GM21515 (cell line): ENCODE measurements around the gene LRRC17.

ENCODE experiments used
- ATAC-seq: cut with Tn5 transposase; IDR thresholded peaks from one replicate; pipeline ENCODE4 v1.9.1; 2021; ENCODE audit not compliant: unreplicated experiment

Gene LRRC17

GRCh38 chr7:102985176-102985783 is 72.5 kb downstream of the LRRC17 start:
- no peak for ATAC-seq

GRCh38 chr7:102988088-102988487 is 75.3 kb downstream of the LRRC17 start:
- ATAC-seq = no peak

DNA sequence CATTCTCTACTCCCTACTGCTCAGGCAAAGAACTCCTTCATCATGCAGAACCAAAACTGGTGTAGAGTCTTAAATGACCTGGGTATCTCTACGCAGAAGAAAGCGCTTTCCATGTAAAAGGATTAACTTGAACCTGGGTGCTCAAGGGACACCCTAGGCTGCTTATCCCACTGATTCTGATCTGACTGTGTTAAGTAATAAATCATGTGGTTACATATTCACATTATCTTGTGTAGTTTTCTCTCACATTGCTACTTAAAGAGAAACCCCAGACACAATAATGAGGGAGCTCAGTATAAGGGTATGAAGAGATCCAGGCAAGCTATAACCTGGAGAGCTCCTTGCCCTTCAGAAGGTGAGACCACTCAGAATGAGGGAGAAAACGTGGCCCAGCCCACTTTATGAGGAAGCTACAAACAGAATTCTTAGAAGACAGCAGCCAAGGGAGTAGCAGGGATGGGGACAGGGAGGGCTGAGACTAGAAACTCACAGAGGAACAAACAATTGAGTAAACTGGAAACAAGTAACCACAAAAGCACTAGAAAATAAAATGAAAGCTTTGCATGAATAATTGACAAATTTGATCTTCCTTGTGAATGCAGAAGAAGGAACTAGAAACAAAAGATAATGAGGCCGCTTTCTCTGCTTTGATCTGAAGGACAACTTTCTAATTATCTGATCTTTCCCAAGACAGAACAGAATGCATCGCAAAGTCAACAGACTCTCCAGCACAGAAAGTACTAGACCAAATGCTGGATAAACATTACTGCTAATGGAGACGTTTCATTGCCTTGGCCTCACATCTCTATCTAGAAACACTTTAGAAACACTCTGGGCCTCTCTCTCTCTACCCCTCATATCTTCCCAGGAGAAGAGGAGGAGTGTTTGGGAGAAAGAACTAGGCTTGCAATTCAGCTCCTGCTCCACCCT is 76.1 kb downstream of the LRRC17 start:
- no peak for ATAC-seq

- ATAC-seq = no peak
Observed at GRCh38 chr7:102990642-102991041, 77.8 kb downstream of the LRRC17 start.

DNA sequence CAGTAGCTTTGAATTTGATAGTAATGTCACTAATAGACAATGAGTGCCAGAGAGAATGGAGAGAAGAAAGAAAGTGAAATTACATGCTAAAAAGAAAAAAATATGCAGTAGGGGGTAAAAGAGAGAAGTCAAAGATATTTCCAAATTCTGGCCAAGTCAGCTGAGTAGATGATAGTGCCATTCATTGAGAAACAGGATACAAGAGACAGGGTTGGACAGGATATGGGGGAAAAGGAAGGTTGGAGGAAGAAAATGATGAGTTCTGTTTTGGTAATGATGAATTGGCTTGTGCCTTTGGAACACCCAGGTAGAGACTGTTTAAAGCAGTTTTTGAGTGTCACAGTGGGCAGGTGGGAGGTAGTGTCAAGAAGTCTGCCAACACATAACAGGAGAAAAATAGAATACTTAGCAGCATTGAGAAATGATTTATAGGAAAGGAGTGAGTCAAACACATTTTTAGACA is 78.3 kb downstream of the LRRC17 start:
- ATAC-seq = no peak

DNA sequence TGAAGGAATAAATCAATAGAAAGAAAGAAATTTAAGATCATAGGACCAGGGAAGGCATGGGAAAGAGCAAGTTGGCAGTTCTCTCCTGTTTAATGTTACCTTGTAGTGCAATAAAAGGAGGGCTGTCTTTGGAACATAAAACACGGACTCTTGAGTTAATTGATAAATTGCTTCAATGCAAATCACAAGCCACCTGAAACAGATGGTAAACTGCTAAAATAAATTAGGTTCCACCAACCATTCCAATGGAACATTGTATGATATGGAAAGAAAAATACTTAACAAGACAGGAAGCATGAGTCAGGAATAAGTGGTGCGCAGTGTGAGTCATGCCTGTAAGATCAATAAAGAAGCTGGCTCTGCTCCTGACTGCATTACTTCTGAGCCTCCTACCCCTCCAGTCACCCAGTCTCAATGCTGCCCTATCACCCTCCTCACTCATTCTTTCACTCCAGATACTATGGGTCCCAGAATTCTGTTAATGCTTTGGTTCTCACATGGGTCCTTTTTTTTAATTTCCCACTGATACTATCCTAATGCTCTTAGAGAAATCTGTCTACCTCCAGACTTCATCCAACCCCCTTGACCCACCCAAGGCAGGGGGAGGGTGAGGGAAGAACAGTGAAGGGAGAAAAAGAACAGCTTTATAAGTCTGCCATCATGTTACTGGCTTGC is 78.9 kb downstream of the LRRC17 start:
- ATAC-seq = no peak

DNA sequence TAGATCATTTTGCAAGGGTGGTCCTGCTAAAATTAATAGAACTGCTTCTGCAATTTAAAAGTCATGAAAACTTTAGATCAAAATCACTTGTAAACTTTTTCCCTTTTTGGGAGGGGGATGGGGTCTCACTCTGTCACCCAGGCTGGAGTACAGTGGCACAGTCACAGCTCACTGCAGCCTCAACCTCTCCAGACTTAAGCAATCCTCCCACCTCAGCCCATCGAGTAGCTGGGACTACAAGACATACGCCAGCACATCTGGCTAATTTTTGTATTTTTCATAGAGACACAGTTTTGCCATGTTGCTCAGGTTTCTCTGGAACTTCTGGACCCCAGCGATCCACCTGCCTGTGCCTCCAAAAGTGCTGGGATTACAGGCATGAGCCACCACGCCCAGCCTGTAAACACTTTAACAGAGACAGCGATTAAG is 79.7 kb downstream of the LRRC17 start:
- ATAC-seq = no peak

DNA sequence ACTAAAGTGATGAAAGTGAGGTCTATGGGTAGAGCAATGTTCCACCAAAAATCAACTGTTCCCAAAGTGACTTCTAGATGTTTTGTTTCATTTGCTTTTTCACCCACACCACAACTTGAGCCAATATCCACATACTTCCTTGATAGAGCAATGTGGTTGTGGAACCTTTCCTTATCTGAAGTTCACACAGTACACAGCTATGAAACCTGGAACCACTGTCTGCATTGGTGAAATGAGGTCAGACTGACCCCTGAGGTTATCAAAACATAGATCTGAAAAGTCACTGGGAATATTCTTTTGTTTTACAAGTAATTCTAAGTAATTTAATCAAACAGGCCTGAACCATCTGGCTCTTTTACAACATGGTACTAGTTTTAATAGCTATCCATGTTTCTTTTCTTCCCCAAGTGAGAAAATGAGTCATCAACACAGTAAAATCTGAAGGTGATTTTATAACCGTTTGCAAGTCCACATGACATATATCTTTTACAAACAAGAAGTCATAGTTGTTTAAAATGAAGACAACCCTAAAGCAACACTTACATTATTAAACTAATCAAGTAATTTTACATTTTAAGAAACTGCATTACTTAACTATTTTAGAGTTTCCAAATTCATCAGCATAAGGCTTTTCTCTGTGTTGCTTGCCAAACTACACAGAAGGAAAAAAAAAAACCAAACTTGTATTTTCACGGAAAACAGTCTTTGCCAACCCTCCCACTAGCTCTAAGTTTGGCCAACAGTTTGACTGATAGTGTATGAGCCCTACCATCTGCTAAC is 80.3 kb downstream of the LRRC17 start:
- no peak for ATAC-seq

DNA sequence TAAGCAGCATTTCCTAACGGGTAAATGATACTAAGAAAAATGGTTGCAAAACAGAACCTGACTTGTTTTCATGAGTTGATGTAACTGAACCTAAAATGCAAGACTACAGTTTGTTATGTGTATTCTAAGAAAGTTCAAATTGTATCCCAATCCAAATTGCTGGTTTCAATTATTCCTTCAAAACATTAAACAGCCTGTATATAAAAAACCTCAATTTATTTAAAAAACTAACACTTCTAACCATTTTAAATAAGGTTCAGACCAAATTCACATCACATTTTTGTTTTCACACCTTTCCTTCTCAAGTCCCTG is 80.9 kb downstream of the LRRC17 start:
- ATAC-seq = no peak

GRCh38 chr7:102994567-102994966 is 81.8 kb downstream of the LRRC17 start:
- no peak for ATAC-seq
